HG02588 (cell line): ENCODE measurements around the gene SPACDR.

Experiments
- ATAC-seq: cut with Tn5 transposase; IDR thresholded peaks from one replicate; pipeline ENCODE4 v1.9.1; 2021; ENCODE audit warnings: mild to moderate bottlenecking, moderate library complexity; ENCODE audit not compliant: unreplicated experiment

SPACDR gene

DNA sequence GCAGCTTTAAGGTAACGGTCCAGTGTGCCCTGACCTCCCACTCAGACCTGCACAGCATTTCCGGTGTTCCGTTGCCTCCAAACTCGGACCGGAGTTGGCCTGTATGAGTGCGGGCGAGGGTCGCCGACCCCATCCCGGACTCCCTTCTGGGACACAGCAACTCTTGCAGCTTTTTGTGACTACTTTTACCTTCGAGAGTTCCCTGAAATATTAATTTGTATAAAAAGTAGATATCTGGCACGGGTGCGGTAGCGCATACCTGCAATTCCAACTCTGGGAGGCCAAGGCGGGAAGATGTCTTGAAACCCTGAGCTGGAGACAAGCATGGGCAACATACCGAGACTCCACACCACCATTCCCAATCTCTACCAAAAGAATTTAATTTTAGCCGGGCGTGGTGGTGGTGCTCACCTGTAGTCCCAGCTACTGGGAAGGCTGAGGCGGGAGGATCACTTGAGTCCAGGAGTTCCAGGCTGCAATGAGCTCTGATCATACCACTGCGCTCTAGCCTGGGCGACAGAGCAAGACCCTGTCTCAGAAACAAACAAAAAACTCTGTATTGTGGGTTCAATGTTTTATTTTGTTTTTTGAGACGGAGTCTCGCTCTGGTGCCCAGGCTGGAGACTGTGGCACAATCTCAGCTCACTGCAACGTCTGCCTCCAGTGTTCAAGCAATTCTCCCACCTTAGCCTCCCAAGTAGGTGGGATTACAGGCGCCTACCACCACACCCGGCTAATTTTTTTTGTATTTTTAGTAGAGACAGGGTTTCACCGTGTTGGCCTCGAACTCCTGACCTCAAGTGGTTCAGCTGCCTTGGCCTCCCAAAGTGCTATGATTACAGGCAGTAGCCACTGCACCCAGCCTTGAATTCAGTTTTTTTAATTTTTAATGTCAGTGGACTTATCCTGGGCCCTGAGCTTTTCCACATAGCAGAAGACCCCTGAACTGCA, 26.6 kb downstream of the SPACDR start:
- no peak for ATAC-seq

DNA sequence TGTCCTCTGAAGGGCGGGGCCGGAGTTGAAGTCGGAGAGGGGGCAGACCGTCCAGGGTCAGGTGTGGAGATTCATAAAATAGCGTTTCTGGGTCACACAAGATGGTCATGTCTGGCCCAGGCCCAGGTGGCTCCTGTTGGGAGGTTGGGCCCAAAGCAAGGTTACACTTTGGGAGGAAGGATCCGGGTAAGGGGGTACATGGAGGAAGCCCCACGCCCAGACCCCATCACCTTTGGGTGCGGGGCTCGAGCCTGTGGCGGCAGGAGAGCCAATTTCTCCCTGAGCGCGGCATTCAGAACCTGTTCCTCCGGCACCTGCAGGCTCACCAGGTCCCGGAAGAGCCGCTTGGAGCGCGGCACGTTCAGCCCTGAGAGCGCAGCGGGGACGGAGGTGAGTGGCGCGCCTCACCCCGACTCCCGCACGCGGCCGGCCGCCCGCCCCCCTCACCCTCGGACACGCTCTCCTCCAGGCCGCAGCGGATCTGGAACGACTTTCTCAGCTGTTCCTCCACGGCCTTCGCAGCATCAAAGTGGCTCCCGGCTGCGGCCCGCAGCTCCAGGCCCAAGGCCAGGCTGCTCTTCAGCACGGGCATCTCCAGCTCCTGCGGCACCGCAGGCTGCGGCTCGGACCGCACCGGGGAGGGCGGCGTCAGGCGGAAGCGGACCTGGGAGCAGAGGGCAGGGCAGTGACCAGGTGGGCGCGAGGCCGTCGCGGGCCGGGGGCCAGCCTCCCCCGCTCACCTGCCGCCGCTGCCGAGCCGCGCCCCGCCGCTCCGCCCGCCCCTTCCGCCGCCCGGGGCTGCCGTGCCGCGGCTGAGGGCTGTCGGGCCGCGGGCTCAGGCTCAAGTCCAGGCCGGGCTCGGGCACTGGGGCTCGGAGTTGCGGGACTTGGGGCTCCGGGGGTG, 28.4 kb downstream of the SPACDR start:
- peak; percentile 28 for ATAC-seq

DNA sequence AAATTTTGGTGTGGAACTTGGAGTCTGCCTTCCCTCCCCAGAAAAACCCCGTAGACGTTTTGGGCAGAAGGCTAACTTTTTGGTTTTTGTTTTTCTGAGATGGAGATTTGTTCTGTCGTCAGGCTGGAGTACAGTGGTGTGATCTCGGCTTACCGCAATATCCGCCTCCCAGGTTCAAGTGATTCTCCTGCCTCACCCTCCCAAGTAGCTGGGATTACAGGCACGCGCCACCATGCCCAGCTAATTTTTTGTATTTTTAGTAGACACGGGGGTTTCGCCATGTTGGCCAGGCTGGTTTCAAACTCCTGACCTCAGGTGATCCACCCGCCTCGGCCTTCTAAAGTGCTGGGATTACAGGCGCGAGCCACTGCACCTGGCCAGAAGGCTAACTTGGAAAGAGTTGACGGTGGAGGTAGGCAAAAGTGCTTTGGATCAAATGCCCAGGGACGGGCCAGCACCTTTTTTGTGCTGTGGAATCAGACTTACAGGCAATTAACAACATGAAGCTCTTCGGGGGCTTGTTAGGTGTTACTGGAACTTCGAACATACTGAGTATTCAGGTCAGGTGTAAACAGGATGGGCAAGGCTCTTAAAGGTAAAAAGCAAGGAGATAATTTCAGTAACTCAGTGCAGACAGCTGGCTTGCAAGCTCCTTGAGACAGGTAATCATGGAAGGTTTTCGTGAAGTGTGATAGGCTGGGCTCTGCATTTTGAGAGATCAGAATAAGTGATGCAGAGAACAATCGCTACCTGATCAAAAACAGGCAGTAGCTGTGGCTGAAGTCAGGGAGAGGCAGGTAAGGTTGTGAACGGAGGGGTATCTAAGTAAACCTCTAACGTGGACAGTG, 29.5 kb downstream of the SPACDR start:
- ATAC-seq = no peak

DNA sequence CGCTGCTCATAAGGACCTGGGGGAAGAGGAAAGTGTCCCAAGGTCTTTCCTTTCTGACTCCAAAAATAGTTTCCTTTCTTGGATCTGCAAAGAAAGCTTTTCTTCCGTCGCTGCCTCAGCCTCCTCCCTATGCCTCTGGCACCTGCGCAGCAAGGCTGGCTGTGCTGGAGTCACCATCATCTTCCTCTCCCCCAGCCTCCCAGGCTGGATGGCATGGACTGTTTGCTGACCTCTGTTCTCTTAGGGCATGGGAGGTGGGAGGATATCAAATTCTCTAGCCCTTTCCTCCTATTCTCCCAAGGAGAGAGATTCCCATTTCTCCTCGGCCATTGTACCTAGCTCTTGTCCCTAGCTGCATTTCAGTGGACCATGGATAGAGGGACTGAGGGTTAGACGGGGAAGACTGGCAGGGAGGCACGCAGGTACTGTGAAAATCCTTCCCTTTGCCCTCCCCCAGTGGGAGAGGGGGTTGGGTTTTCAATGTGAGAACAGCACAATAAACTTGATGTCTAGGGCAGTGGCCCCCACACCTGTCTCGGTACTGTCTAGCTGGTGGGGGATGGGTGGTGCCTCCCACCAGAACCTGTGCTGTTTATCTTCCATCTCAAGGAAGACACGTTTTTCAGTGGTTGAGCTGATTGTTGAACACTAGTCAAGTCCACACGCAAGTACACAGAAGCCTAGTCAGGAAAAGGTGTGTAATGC, 30.3 kb downstream of the SPACDR start:
- ATAC-seq = no peak

DNA sequence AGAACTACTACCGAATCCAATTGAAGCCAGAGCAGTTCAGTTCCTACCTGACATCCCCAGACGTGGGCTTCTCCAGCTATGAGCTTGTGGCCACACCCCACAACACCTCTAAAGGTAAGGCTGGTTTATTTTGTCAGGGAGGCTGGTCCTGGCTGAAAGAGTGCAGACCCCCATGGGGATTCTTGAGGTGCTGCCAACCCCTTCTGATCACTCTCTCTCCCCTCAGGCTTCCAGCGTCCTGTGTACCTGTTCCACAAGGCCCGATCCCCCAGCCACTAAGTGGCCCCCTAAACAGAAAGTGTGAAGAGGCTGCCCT, 30.8 kb downstream of the SPACDR start:
- ATAC-seq = no peak

DNA sequence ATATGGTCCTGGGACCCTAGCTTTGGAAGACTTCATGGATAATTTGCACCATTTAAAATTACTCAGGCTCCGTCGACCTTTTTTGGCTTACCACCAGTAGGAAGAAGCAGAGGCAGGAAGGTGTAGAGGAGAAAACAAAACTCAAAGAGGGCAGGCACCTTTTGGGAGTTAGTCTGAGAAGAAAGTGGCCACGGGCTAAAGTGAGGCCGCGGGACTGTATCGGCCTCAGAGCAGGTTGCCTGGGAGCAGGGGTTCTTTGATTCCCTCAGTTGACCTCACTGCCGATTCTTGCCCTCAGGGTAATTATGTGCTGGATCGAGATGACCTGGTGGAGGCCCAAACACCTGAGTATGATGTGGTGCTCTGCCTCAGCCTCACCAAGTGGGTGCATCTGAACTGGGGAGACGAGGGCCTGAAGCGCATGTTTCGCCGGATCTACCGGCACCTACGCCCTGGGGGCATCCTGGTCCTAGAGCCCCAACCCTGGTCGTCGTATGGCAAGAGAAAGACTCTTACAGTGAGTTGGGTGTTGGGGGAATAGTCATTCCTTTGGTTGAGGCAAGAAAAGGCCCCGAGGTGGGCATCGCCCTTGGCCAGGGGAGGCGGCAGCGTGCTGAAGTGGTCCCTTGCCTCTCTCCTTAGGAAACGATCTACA, 31.3 kb downstream of the SPACDR start:
- ATAC-seq = no peak

DNA sequence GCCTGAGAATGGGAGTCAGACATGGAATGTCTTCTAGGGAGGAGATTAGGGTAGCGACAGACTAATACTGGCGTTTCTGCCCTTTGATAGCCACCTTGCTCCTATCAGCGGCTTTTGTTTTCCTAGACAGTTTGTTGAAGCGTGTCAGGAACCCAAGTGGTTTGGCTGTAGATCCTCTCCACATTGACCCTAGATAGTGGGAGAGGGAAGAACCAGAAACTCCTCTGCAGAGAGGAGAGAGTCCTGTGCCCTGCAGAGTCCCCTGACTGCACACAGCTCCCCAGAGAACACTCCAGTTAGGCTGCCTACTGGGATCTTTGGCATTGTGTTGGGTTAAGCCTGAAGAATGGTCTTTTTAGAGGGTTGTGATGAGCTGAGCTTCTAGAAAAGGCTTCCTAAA, 32.0 kb downstream of the SPACDR start:
- ATAC-seq = no peak

DNA sequence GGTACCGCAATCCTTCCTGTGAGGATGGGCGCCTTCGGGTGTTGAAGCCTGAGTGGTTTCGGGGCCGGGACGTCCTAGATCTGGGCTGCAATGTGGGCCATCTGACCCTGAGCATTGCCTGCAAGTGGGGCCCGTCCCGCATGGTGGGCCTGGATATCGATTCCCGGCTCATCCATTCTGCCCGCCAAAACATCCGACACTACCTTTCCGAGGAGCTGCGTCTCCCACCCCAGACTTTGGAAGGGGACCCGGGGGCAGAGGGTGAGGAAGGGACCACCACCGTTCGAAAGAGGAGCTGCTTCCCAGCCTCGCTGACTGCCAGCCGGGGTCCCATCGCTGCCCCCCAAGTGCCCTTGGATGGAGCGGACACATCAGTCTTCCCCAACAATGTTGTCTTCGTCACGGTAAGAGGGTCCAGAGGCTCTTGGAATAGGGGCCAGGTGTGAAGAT, 32.7 kb downstream of the SPACDR start:
- no peak for ATAC-seq

DNA sequence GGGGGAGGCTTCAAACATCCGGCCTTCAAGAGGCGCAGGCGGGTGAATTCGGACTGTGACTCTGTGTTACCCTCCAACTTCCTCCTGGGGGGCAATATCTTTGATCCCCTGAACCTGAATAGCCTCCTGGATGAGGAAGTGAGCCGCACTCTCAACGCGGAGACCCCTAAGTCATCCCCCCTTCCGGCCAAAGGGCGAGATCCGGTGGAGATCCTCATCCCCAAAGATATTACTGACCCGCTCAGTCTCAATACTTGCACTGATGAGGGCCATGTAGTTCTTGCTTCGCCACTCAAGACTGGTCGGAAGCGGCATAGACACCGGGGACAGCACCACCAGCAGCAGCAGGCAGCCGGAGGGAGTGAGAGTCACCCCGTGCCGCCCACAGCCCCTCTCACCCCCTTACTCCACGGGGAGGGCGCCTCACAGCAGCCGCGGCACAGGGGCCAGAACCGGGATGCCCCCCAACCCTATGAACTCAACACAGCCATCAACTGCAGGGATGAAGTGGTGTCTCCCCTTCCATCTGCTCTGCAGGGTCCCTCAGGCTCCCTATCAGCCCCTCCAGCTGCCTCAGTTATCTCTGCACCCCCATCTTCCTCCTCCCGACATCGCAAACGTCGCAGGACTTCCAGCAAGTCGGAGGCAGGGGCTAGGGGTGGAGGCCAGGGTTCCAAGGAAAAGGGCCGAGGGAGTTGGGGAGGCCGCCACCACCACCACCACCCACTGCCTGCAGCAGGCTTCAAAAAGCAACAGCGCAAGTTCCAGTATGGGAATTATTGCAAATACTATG, 33.4 kb downstream of the SPACDR start:
- ATAC-seq = no peak

DNA sequence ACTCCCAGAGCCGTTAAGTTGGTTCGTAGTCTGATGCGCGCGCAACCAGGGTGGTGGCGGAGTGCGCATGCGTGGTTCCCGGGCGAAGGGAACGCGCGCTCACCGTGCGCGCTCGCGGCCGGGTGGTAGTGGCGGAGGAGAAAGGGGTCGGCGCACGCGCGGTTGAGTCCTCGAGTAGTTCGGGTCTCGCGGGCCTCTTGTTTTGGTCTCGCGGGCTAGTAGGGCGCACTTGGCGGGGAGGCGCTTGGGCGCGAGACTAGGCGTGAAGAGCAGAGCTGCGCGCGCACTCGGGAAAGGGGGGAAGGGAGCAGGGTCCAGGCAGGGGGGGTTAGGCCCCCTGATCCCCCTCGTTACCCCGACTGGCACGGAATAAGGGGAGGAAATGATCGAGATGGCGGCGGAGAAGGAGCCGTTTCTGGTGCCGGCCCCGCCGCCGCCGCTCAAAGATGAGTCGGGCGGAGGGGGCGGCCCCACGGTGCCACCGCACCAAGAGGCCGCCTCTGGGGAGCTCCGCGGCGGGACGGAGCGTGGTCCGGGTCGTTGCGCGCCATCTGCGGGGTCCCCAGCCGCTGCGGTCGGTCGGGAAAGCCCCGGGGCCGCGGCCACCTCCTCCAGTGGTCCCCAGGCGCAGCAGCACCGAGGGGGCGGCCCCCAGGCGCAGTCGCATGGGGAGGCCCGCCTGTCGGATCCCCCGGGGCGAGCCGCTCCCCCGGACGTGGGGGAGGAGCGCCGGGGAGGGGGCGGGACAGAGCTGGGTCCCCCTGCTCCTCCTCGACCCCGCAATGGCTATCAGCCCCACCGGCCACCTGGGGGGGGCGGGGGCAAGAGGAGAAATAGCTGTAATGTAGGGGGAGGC, 34.2 kb downstream of the SPACDR start, which contains the start of gene MEPCE:
Gene MEPCE, plus strand, starts transcription at position 195 of the 856 bp plus-strand sequence. Its CDS starts 188 bp downstream, at position 383.
- peak; percentile 41 for ATAC-seq

DNA sequence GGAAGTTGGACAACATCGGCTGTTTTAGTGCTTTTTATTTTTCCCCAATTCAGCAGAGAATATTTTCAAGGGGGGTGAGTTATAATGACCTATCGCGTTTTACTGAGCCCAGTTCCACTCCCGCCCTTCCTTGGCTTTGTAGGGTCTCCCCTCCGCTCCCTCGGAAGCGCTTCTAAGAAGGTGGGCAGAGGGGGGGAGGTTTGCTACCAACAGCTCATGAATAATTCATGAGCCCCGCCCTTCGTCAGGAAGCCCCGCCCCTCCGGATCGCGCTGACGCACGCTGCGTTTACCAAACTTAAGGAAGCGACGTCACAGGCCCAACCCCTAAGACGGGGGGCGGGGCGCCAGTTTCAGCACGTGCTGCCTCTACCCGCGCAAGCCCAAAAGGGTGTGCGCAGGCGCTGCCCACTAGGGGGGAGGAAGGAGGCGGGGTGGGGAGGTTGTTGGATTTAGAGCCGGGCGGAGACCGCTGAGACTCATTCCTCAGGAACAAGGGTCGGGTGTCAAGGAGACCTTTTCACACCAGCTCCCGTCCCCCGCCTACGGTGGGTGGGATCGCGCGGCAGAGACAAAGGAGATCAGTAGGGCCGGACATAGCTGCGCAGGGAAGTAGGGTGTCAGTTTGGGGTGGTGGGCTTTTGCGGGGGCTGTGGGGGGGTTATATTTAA, 35.0 kb downstream of the SPACDR start:
- ATAC-seq = peak; percentile 52

DNA sequence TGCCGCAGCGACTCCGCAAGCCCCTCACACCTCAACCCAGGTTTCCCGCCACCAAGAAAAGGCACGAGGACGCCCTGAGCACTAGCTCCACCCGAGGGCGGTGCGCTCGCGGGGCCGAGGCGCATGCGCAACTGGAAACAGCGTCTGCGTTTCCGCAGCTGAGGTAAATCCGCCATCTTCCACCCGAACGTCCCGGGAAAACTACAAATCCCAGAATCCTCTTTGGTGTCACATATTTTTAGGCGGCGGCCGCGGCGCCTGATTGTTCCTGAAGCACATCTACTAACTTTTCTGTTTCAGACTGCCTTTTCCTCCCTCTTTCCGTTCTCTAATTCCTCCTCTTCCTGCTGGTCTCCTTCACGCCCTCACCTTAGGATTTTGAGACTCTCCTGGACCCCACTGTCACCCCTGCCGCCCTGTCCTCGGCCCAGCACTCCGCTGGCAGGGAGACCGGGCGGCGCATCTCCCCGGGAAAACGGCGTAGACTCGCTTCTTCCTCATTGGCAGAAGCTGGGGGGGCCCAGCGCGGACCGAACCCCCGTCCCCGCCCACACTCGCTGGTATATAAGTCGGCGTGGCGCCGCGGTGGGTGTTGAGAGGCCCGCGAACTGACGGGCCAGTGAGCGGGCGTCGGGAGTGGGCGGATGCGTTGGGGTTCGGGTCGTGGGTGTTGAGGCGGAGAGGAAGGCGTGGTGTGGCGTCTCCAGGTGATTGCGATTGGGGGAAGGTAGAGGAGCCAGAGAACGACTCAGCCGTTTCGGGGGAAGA, 35.7 kb downstream of the SPACDR start, which contains the start of gene ZCWPW1:
Gene ZCWPW1, minus strand, starts transcription at position 505 of the 768 bp plus-strand sequence. CDS start 8,054 bp downstream, outside the sequence.
- ATAC-seq = peak; percentile 32

DNA sequence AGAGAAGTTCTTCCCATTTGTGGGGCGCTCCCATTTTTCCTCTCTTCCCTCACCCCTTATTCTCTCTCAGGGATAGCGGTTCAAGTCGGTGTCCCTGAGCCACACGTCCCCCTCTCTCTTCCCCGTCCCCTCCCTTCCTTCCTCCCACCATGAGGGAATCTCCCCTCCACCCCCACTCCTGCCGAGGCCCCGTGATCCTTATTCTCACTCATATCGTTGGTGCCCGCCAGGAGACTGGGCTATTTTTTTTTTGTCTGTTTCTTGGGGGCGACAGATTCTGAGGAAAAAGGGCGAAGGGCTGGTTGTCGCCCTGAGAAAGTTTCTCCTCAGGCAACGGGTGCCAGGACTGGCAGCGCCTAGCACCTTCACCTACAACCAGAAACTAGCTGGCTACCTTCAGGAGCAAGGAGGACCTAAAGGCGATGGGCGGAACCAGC, 36.3 kb downstream of the SPACDR start:
- ATAC-seq = no peak

DNA sequence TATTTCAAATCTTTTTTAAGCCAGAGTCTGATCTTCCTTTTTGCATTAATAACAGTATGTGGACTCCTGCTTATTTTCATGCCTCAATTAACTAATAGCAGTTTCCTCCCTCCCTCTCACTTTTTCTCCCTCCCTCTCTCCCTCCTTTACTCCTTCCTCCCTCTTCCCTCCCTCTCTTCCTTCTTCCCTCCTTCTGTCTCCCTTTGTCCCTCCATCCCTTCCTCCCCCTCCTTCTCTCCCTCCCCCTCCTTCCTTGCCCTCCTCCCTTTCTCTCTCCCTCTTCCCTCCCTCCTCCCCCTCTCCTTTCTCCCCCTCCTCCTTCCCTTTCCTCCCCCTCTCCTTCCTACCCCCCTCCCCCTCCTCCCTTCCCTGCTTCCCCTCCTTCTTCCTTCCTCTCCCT, 37.5 kb downstream of the SPACDR start:
- no peak for ATAC-seq

DNA sequence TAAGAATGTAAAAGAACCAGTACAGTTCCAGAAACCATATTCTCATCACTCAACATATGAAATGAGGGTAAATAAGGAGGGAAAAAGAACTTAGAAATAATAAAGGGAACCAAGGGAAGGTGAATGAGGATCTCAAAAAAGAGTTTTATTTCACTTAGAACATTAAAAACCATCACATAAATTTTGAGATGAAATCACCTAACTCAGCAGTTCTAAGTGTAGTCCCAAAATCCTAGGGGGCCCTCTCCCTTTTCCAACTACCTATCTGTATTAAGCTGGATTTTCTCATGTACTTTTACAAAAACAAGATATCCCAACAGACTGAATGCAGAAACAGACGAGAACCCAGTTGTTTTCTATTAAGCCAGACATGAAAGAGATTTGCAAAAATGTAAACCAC, 38.7 kb downstream of the SPACDR start:
- no peak for ATAC-seq

DNA sequence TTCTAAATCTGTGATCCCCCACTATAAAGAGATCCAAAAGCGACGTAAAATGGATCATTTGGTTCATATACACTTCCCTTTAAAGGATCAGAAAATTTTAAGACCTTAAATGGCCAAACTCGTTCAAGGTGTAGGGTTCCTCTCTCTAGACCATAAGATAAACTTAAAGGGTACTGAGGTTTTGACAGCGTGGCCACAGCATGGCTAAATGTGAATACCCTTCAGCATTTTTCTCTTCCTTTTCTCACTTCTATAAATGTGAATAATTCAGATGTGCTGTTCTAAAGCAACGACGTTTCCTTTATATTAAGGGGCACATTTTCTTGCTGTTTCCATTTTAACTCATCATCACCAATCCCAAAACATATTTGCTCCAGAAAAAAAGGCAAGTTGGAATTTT, 40.7 kb downstream of the SPACDR start:
- no peak for ATAC-seq
